LHCN-M2 (cell line): ENCODE measurements around the gene B4GALNT1. TPM values are rescaled to one million over a fixed set of nuclear protein-coding genes. Genes with fewer than 3 reads are reported as not detected.

Experiments used
- DNase-seq: peaks from one replicate; pipeline ENCODE4 v3.0.0-alpha.2; 2012; ENCODE audit warnings: low read depth
- total RNA-seq: library from RNA; depleted of rRNA; stranded (reverse); fragments of >200 nt; gene quantifications from 2 replicates; pipeline ENCODE4 v1.2.3, GENCODE V29; 2014; rRNA removed

Gene B4GALNT1
- total RNA-seq, 1 experiment from 2014 or later = 4.9 TPM

DNA sequence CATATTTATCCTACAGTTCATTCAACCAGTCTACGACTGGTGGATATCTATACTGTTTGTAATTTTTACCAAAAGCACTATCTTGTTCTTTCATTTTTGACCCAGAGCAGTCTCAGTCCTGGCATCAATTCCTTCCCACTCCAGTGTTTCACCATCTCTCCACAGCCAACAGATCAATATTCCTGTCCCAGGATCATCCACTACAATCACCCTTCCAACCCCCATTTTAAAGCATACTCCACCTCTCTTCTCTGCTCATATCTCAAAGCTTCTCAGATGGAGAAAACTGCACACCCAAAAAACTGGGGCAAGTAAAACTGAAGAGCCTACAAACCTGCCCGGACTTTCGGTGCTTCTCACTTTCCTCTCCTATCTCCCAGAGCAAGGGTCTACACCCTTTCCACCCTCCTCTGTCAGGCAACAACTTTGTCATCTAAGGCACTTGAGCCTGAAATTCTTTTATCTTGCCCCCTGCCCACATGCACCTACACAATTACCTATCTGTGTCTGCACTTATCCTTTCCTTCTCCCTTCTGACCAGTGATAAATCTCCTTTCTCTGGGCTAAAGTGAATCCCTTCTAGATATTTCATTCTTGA lies 46.1 kb downstream of the B4GALNT1 start:
- DNase-seq = no peak

DNA sequence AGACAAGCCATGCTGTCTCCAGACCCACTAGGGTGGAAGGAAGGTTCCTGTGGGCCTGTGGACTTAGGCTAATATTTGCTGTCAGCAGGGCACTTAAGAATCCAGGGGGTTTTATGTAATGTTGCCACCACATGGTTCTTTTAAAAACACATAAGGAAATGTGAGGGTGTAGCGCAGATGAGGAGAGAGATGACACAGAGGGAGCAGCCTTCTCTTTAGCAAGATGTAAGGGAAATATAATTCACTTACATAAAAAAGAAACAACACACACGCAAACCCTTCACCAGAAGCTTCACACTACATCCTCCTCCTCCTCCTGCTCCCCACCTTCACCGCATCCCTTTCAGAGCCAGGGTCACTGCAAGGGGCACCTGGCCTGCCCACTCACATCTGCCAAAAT lies 46.9 kb downstream of the B4GALNT1 start:
- DNase-seq = no peak

DNA sequence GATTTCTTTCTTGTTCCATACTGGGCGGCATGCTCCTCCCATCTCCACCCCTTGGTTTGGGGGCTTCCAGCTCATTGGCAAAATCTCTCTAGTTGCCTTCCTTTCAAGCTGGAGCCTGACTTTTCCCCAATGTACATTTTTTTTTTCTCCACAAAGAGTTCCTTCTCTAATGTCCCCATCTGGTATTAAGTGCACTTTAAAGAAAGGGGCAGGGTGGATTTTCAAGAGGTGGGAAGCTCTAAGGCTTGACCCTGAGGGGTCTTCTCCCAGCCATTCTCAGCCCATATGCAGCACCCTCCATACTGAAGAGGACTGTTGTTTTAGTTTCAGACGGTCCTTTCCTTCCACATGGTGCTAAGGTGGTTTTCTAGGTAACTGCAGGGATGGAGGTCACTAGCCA lies 47.8 kb downstream of the B4GALNT1 start:
- no peak for DNase-seq

DNA sequence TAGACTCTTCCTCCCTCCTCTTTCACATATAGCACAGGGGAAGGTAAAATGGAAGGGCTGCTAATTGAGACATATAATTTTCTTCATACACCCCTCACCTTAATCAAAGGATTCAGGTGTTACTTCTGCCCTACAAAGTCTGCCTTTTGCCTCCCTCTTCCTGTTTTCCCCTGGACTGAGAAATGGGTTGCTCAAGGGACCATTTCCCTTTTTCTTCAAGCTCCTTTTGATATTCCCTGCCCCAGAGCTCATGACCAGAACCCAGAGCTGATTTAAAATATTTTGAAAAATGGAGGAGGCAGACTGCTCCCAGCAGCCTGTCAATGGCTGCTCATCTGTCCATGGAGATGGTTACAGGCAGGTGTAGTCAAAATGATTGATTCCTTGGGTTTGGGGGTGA lies 48.3 kb downstream of the B4GALNT1 start:
- DNase-seq = no peak

DNA sequence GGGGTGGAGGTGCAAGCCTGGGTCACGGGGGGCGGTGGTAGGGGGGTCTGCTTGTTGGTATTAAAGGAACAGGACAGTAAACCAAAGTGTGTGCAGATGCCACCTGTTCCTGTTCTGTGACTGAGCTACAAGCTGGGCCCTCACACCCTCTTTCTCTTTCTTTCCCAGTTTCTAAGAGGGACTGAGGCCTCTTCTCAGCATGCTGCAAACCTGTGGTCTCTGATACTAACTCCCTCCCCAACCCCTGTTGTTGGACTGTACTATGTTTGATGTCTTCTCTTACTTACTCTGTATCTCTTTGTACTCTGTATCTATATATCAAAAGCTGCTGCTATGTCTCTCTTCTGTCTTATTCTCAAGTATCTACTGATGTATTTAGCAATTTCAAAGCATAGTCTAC lies 49.0 kb downstream of the B4GALNT1 start:
- no peak for DNase-seq

DNA sequence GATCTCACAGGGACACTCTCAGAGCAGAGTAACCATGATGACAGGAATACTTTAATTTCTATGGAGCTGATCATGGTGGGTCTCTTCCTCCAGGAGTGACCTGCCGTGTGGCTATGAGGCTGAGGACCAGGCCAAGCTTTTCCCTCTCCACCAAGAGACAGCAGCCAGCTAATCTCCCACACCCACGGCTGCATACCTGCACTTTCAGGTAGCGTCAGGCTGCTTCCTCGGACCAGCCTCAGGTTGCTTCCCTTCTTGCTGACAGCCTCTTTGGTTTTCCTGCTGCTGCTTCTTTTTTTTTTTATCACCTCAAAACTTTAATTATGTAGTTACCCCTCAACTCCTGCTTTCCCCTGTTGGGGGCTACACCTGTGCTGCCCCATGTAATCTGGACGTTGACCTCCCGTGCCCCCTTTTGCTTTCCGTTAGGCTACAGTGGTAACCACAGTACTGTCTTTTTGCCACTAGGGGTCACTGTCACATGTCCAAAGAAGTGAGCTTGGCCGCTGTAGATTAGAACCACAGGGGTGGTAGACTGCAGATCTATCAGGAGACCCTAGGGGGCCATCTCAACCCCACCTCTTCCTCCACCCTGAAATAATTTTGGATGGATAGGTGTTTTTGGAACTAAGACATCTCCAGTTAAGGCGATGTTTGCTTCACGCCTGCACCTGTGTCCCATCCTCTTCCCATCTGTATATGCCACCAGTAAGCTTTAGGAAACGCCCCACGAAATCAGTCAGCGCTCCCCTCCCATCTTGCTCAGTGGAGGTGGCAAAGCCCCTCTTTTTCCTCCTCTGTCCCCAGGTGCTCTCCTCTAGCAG lies 49.8 kb downstream of the B4GALNT1 start:
- DNase-seq = peak; percentile 76

DNA sequence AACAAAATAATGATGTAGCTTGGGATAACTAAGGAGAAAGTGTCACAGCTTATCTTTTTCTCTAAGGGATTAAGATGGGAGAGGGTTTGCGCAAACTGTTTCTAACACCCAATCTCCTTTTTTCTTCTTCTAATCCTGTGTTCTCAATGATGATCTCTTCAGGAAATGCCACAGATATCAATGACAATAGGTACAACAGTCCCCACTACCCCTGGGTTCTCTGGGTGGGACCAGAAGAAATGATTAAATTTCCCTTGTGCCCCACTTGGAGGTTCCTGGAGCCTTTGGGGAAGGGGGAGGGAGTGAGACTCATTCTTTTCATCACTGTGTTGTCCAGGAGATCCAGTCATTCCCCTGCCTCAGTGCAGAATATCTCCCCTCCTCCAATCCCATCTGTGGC lies 50.6 kb downstream of the B4GALNT1 start:
- DNase-seq = no peak

DNA sequence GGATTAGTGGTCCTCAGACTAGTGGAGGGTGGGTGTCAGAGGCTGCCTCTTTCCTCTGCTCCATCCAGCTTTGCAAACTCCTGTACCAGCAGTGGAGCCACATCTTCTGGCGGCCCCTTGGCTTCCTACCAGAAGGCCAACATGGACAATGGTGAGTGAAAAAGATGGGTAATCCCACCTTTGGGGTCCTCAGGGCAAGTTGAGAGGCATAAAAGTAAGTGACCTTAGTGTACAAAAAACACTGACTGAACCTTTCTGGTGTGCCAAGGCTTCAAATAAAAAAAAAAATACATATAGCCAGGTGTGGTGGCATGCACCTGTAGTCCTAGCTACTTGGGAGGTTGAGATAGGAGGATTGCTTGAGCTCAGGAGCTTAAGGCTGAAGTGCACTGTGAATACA lies 51.2 kb downstream of the B4GALNT1 start:
- no peak for DNase-seq

DNA sequence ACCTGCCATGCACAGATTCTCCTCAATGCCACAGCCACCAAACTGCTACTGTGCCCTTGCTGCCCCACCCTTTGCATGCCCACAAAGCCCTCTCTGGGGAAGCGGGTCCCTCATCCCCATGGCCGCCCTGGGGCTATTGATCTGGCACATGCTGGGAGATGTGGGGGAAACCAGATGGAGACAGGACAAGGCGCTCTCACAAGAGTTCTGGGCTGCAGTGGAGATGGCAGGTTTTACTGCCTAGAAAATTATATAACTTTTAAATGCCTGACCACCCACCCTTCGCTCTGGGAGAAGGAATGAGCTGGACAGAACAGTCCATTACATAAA lies 52.6 kb downstream of the B4GALNT1 start:
- DNase-seq = no peak

DNA sequence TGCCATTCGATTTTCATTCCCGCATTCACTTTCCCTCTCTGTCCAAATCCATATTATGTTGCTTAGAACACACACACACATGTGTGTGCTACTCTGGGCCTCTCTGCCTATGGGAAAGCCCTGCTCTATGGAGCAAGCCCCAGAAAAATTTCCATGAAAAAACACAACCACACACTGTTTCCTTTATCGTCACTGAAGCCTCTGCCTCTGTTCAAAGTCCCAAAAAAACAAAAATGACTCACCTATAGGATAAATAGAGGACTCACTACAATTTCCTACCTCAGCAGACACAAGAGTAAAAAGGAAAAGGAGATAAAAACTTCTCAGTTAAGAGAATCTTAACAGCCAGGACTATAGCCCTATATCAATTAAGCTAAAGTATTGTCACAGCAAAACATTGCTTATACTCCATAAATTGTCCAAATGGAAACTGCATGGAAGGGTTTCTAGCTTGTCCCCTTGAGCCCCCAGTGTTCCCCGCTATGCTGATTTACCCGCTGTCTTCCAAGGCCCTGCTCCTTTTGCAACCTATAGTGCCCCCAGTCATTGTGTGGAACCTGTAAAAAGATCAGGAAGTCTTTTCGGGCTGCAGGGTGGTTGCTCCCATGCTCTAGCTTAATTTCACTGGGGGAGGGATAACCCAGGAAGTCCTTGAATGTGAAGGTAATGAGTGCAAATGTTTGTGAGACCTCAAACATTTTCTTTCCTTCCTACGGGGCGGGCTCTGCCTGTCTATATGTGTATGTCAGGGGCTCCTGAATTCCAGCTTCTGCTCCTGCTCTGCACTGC lies 53.1 kb downstream of the B4GALNT1 start:
- no peak for DNase-seq

DNA sequence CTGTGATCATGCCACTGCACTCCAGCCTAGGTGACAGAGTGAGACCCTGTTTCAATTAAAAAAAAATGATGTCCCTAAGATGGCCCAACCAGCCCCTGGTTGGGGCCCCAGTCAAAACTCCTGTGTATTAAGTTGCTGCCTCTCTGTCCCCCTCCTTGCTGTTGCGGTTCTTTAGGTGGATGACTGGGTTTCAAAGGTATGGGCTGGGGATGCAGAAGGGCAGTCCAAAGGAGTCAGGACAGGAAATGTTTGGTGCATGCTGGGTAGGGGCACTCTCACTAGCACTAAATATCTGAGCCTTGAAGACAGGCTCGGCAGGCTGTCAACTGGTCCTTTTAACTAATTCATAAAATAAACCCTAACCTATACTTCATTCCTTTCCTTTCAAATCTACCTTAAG lies 54.0 kb downstream of the B4GALNT1 start:
- no peak for DNase-seq

DNA sequence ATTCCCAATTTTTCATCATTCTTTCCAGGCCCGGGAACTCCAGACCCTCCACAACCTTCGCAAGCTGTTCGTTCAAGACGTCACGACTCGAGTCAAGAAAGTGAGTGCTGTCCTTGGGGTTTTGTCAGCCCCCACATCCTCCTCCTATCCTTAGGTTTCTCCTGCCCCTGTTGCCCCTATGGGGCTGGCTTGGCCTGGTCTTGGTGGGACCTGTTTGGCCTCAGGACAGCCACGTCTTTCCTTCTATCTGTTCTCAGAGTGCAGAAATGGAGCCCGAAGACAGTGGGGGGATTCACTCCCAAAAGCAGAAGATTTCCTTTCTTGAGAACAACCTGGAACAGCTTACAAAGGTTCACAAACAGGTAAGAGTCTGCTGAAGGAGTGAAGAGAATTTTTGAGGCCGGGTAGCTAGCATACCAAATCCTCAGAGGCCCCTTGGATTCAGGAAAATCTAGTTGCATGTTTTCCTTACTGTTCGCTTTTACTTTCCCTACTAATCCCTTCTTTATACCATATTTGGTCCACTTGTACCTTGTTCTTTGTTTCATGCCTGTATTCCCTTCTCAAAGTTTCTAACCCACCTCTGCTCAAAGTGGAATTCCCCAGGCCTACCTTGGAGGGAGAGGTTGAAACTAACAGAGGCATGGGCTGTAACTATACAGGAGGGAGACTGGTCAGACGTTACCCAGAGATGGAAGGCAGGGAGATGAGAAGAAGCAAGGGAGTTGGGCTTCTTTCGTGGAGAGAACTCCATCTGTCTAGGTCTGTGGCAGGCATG lies 54.8 kb downstream of the B4GALNT1 start:
- no peak for DNase-seq

DNA sequence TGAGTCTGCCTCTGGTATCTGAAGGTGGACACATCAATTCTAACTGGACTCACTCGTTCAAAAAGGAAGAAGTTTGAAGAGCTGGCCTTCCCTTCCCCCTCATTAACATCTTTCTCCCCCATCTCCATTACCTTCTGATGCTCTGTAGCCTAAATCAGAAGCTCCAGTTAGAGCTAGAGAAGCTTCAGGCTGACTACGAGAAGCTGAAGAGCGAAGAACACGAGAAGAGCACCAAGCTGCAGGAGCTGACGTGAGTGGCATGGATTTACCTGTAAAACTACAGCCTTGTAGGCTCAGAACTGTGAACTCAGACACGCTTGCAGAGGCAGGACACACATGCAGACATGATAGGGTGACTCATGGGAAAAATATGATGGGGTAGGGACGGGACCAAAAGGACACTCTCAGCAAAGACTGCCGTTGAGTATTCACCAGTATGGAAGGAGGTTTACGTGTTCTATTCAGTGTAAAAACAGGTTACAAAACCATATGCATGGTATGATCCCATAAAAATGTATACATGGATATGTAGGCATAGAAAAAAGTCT lies 56.3 kb downstream of the B4GALNT1 start:
- DNase-seq = peak; percentile 12

Other genes starting within 250 kb of the B4GALNT1 start
- 16.5 and 16.6 TPM in 2 replicates for gene R3HDM2, start 202.2 kb downstream of the B4GALNT1 start, total RNA-seq
- not detected in 2 replicates for gene INHBC, start 198.4 kb downstream of the B4GALNT1 start, total RNA-seq
- 0.26 and 0.40 TPM in 2 replicates for gene INHBE, start 177.9 kb downstream of the B4GALNT1 start, total RNA-seq
- gene GLI1, start 173.4 kb downstream of the B4GALNT1 start, total RNA-seq = 1.1 and 1.2 TPM in 2 replicates
- gene ARHGAP9, start 153.3 kb downstream of the B4GALNT1 start, total RNA-seq = 0.23 TPM in 1 of 2 replicates, not detected in the other
- gene MARS1, start 145.1 kb downstream of the B4GALNT1 start, total RNA-seq = 80.1 and 92.7 TPM in 2 replicates
- 15.3 and 15.7 TPM in 2 replicates for gene DDIT3, start 112.7 kb downstream of the B4GALNT1 start, total RNA-seq
- gene MBD6, start 110.4 kb downstream of the B4GALNT1 start, total RNA-seq = 4.2 and 7.5 TPM in 2 replicates
- 177 and 202 TPM in 2 replicates for gene DCTN2, start 86.0 kb downstream of the B4GALNT1 start, total RNA-seq
- 0.06 TPM in 1 of 2 replicates, not detected in the other for gene KIF5A, start 83.2 kb downstream of the B4GALNT1 start, total RNA-seq
- gene PIP4K2C, start 42.0 kb downstream of the B4GALNT1 start, total RNA-seq = 19.1 and 23.3 TPM in 2 replicates
- 19.3 and 22.0 TPM in 2 replicates for gene DTX3, start 28.4 kb downstream of the B4GALNT1 start, total RNA-seq
- 13.8 and 14.6 TPM in 2 replicates for gene ARHGEF25, start 21.8 kb downstream of the B4GALNT1 start, total RNA-seq
- gene OS9, start 60.9 kb upstream of the B4GALNT1 start, total RNA-seq = 184 and 214 TPM in 2 replicates
- gene AGAP2, start 105.5 kb upstream of the B4GALNT1 start, total RNA-seq = 0.26 and 0.29 TPM in 2 replicates
- gene TSPAN31, start 111.8 kb upstream of the B4GALNT1 start, total RNA-seq = 67.3 and 87.6 TPM in 2 replicates
- gene CDK4, start 119.1 kb upstream of the B4GALNT1 start, total RNA-seq = 277 and 330 TPM in 2 replicates
- 4.4 and 6.3 TPM in 2 replicates for gene MARCHF9, start 121.9 kb upstream of the B4GALNT1 start, total RNA-seq
- gene CYP27B1, start 133.9 kb upstream of the B4GALNT1 start, total RNA-seq = 0.90 and 0.98 TPM in 2 replicates
- 13.5 and 15.1 TPM in 2 replicates for gene METTL1, start 138.9 kb upstream of the B4GALNT1 start, total RNA-seq
- 3.0 and 3.5 TPM in 2 replicates for gene EEF1AKMT3, start 139.4 kb upstream of the B4GALNT1 start, total RNA-seq
- 26.5 and 31.3 TPM in 2 replicates for gene TSFM, start 149.6 kb upstream of the B4GALNT1 start, total RNA-seq
- 0.57 and 0.58 TPM in 2 replicates for gene AVIL, start 185.5 kb upstream of the B4GALNT1 start, total RNA-seq
- gene CTDSP2, start 213.5 kb upstream of the B4GALNT1 start, total RNA-seq = 24.3 and 31.9 TPM in 2 replicates